ENCODE results near the gene GRK5.
"Not testable (repeated sequence)": the region's sequence is repeated elsewhere in the genome, so short reads cannot be mapped to it uniquely, and the experiment has no call there.

Gene GRK5

GRCh38 chr10:119166564-119166963 lies 40.8 kb upstream of the GRK5 start:
- no peak overlapping the region for H3K4me3 ChIP-seq (ENCODE audit: low read depth, low read length)
- no peak for TF ChIP-seq CTCF (conservative IDR thresholded peaks at IDR 0.05; ENCODE audit: low read depth, low read length)
- no peak for DNase-seq (ENCODE audit: low read depth)

- no peak overlapping the region for H3K4me3 ChIP-seq (ENCODE audit: low read depth, low read length)
- TF ChIP-seq CTCF (conservative IDR thresholded peaks at IDR 0.05; ENCODE audit: low read depth, low read length), result no peak
- no peak for DNase-seq (ENCODE audit: low read depth)
Observed at GRCh38 chr10:119167041-119167440, 40.3 kb upstream of the GRK5 start.

GRCh38 chr10:119174109-119174508 lies 33.3 kb upstream of the GRK5 start:
- no peak overlapping the region for H3K4me3 ChIP-seq (ENCODE audit: low read depth, low read length)
- no peak for TF ChIP-seq CTCF (conservative IDR thresholded peaks at IDR 0.05; ENCODE audit: low read depth, low read length)

GRCh38 chr10:119176166-119176565 lies 31.2 kb upstream of the GRK5 start:
- no peak for TF ChIP-seq CTCF (conservative IDR thresholded peaks at IDR 0.05; ENCODE audit: low read depth, low read length)
- peak; percentile 36 for DNase-seq (ENCODE audit: low read depth)
- H3K4me3 ChIP-seq (ENCODE audit: low read depth, low read length), result no peak overlapping the region

More at GRCh38 chr10:119174109-119174508, 33.3 kb upstream of the GRK5 start:
- no peak for DNase-seq (ENCODE audit: low read depth)

- TF ChIP-seq CTCF (conservative IDR thresholded peaks at IDR 0.05; ENCODE audit: low read depth, low read length), result no peak
- peak overlapping the region; percentile 100 for H3K4me3 ChIP-seq (ENCODE audit: low read depth, low read length)
- DNase-seq (ENCODE audit: low read depth), result no peak
Observed at GRCh38 chr10:119177708-119178371, 29.5 kb upstream of the GRK5 start.

- no peak for TF ChIP-seq CTCF (conservative IDR thresholded peaks at IDR 0.05; ENCODE audit: low read depth, low read length)
- peak within 1 kb of the TSS; percentile 100 for H3K4me3 ChIP-seq (ENCODE audit: low read depth, low read length)
- DNase-seq (ENCODE audit: low read depth), result peak; percentile 91
Observed at GRCh38 chr10:119178372-119179119, 28.8 kb upstream of the GRK5 start, which contains the start of gene PRDX3. TSS of gene PRDX3 (minus strand) at chr10:119178812. CDS start at chr10:119178790, 22 bp downstream.

GRCh38 chr10:119180850-119181400 lies 26.4 kb upstream of the GRK5 start:
- DNase-seq (ENCODE audit: low read depth); H3K4me3 ChIP-seq (ENCODE audit: low read depth, low read length): not testable (repeated sequence)

All from choroid plexus epithelial cell (primary cell).